Measurements from ENCODE around the gene CXCR5. TPM values are rescaled to one million over a fixed set of nuclear protein-coding genes. Genes with fewer than 3 reads are reported as not detected.

The CXCR5 gene
- total and polyA plus RNA-seq, 10 of the 15 experiments (the other 5 are each of a cell fraction or from before 2014, with no cell fraction given), result 0.03 to 0.63 (median 0.25) TPM

DNA sequence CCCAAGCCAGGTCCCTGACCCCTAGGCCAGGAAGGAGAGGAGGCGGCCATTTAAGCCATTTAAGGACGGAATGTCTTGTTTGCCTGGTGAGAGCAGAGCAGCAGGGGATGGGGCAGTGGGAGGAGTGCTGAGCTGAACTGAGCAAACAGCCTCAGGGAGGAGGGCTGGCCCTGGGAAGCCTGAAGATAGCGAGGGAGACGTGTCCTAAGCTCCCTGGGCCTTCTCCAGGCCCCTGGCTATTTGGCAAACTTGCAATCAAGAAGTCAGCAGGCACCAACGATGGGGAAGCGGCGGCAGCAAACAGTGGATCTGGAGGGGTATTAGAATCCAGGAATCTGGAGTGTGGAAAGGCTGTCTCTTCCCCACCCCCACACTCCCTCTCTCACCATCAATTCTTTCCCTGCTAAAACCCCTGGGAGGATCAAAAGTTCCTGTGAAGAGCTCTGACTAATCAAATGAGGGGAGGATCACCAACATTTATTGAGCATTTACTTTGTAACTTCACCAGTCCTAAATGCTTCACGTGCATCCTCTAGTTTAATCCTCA is 33.2 kb downstream of the CXCR5 start:
- Histone ChIP-seq H3K4me1 (ENCODE audit: control insufficient read depth, insufficient read depth, low read length) (peaks cover 45% of the 10 kb centered on the region), H3K4me2 (ENCODE audit: control insufficient read depth, insufficient read depth) (no peak overlapping the region), H4K20me1 (ENCODE audit: control insufficient read depth, insufficient read depth) (no peaks in the 10 kb centered on the region), H3K79me2 (ENCODE audit: control insufficient read depth, insufficient read depth, low read length) (peaks cover 10% of the 10 kb centered on the region), H3K36me3 (ENCODE audit: control insufficient read depth in 2 of 2, insufficient read depth in 2 of 2, low read length in 1 of 2) (no peaks in the 10 kb centered on the region), H3K27ac (ENCODE audit: control insufficient read depth, insufficient read depth) (no peak overlapping the region), H3K9me3 (replicated peaks; ENCODE audit: control insufficient read depth, insufficient read depth, low read length) (no peaks in the 10 kb centered on the region), H3K27me3 (replicated peaks in 1 of 2; ENCODE audit: control insufficient read depth in 2 of 2, insufficient read depth in 2 of 2, low read length in 1 of 2) (no peaks in the 10 kb centered on the region), H3K4me3 (no peak overlapping the region), H2AFZ (ENCODE audit: control insufficient read depth, low read depth, low read length) (no peak overlapping the region), H3K9ac (ENCODE audit: control insufficient read depth, insufficient read depth, low read length) (no peak overlapping the region)
- FAIRE-seq (no peak), DNase-seq (ENCODE audit: low read depth, low spot score) (no peak), ATAC-seq (no peak)
- in situ Hi-C loops (cut with MboI), result no loop called here
- ChIA-PET CTCF (interaction anchor here (0.8 to 13.2 kb wide), 2 partner anchors 11 kb away, joined by 3 to 330 read pairs; partner anchors contain the start of gene BCL9L), RAD21 (ENCODE audit: unreplicated experiment) (interaction anchor here (9.9 kb wide), 1 partner anchor 9 kb away, joined by 169 read pairs; the partner anchor contains the start of gene BCL9L), SMC1A (ENCODE audit: uncharacterized antibody, unreplicated experiment) (interaction anchor here (10.3 kb wide), 1 partner anchor 11 kb away, joined by 185 read pairs; the partner anchor contains the start of gene BCL9L), POLR2A (interaction anchor here (9.3 kb wide), 1 partner anchor 8 kb away, joined by 105 read pairs; the partner anchor contains the start of gene BCL9L)
- no TSS peak for BruUV-seq (replicated peaks)
- intact Hi-C loops (cut with micrococcal nuclease; ENCODE audit: unreplicated experiment), result no loop called here
- WGBS (ENCODE audit: insufficient coverage, insufficient replicate concordance, low lambda C conversion rate, missing lambda C conversion rate), result 67% methylated on average over 8 of the region's 8 CpGs
- no peak for TF ChIP-seq ELK1 (IDR thresholded peaks at IDR 0.05; ENCODE audit: low read depth, low read length)
- no peak for TF ChIP-seq KAT2A (conservative IDR thresholded peaks at IDR 0.05; ENCODE audit: control insufficient read depth, low read depth, low read length)
- no peak for TF ChIP-seq EED (IDR thresholded peaks at IDR 0.05; ENCODE audit: low read depth)
- no peak for TF ChIP-seq MYB (IDR thresholded peaks at IDR 0.05; ENCODE audit: borderline replicate concordance, low read depth, low read length)
- TF ChIP-seq IKZF1 (conservative IDR thresholded peaks at IDR 0.05), result no peak
- TF ChIP-seq TBL1XR1 (IDR thresholded peaks at IDR 0.05; ENCODE audit: low read depth, low read length), result no peak
- no peak for TF ChIP-seq TCF3 (IDR thresholded peaks at IDR 0.05; ENCODE audit: borderline replicate concordance, insufficient read depth, low read depth, low read length)
- TF ChIP-seq RFX5 (IDR thresholded peaks at IDR 0.05; ENCODE audit: low read depth, low read length), result no peak
- TF ChIP-seq SREBF1 (IDR thresholded peaks at IDR 0.05; ENCODE audit: low read length), result no peak
- no peak for TF ChIP-seq NFXL1 (IDR thresholded peaks at IDR 0.05; ENCODE audit: borderline replicate concordance)
- TF ChIP-seq SUPT20H (IDR thresholded peaks at IDR 0.05; ENCODE audit: borderline replicate concordance, control insufficient read depth, low read depth, low read length), result no peak
- TF ChIP-seq STAT3 (IDR thresholded peaks at IDR 0.05; ENCODE audit: low read depth, low read length), result no peak
- TF ChIP-seq TCF7 (IDR thresholded peaks at IDR 0.05; ENCODE audit: borderline replicate concordance), result no peak
- TF ChIP-seq SMC3 (IDR thresholded peaks at IDR 0.05; ENCODE audit: borderline replicate concordance, low read length), result no peak
- TF ChIP-seq EZH2 (IDR thresholded peaks at IDR 0.05; ENCODE audit: borderline replicate concordance, control insufficient read depth, low read depth, low read length), result no peak
- no peak for TF ChIP-seq CBX3 (IDR thresholded peaks at IDR 0.05; ENCODE audit: borderline replicate concordance, low read depth)
